Astrocyte (in vitro differentiated cells and primary cell): Measurements from ENCODE around the gene ACSL1.

Experiments
- CTCF ChIP-seq: IDR thresholded peaks from 2 replicates; pipeline ENCODE4 v1.5.1; 2011; ENCODE audit warnings: low read depth, mild to moderate bottlenecking, inconsistent platforms, low read length, moderate library complexity; ENCODE audit not compliant: insufficient read depth
- EZH2 ChIP-seq: IDR thresholded peaks from 2 replicates; pipeline ENCODE4 v1.6.1; 2012; ENCODE audit warnings: mild to moderate bottlenecking, low read length, inconsistent platforms; ENCODE audit not compliant: insufficient read depth

DNA sequence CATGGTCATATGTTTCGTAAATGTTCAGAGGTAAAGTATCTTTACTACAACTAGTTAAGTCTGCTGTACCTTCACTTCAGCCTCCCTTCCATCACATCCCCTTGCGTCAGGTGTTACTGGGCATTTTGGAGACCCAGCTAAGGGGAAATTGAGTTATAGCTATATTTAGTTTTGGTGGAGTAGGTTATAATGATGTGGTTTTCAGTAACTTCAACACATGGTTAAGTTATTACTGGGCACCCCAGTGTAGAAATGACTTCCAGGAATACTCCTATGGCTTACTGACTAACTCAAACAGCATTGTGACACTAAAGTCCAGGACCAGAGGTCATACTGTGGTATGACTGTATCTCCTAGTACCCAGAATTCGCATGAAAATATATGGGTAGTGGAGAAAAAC is 23.4 kb upstream of the ACSL1 start:
- TF ChIP-seq EZH2 (no peak), CTCF (no peak)
